Measurements from ENCODE around the gene KCNK16.
A peak's percentile ranks its signal among the peaks of the same experiment; 100 is the strongest.

DNA sequence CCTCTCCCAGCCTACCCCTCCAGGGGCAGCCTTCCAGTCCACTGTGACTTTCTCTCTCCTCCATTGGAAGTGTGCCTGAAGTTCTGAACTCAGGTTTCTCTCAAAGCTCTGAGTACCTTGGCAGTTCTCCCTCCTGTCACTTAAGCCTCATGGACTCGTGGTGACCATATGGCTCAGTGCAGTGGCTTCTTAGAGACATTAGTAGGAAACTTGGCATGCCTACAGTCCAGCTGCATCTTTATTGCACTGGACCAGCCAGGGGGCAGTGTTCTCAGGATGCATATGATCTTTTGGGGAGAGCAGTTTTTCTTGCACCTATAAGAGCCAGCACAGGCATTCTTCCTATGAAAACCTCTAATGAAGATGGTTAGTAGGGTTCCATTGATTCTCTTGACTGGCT is 47.5 kb upstream of the KCNK16 start:
- TF ChIP-seq, protein P1, sequence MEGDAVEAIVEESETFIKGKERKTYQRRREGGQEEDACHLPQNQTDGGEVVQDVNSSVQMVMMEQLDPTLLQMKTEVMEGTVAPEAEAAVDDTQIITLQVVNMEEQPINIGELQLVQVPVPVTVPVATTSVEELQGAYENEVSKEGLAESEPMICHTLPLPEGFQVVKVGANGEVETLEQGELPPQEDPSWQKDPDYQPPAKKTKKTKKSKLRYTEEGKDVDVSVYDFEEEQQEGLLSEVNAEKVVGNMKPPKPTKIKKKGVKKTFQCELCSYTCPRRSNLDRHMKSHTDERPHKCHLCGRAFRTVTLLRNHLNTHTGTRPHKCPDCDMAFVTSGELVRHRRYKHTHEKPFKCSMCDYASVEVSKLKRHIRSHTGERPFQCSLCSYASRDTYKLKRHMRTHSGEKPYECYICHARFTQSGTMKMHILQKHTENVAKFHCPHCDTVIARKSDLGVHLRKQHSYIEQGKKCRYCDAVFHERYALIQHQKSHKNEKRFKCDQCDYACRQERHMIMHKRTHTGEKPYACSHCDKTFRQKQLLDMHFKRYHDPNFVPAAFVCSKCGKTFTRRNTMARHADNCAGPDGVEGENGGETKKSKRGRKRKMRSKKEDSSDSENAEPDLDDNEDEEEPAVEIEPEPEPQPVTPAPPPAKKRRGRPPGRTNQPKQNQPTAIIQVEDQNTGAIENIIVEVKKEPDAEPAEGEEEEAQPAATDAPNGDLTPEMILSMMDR (IDR thresholded peaks at IDR 0.05; ENCODE audit: low read depth, low read length) = peak; percentile 32
- TF ChIP-seq EZH2phosphoT487 (IDR thresholded peaks at IDR 0.05; ENCODE audit: low read depth) = no peak

Measured in OCI-LY3 (cell line).